ENCODE results near the gene PHLDB2. TPM values are rescaled to one million over a fixed set of nuclear protein-coding genes. Genes with fewer than 3 reads are reported as not detected.

PHLDB2 gene
- total RNA-seq, 1 donor from 2014 or later = 2.5 TPM

DNA sequence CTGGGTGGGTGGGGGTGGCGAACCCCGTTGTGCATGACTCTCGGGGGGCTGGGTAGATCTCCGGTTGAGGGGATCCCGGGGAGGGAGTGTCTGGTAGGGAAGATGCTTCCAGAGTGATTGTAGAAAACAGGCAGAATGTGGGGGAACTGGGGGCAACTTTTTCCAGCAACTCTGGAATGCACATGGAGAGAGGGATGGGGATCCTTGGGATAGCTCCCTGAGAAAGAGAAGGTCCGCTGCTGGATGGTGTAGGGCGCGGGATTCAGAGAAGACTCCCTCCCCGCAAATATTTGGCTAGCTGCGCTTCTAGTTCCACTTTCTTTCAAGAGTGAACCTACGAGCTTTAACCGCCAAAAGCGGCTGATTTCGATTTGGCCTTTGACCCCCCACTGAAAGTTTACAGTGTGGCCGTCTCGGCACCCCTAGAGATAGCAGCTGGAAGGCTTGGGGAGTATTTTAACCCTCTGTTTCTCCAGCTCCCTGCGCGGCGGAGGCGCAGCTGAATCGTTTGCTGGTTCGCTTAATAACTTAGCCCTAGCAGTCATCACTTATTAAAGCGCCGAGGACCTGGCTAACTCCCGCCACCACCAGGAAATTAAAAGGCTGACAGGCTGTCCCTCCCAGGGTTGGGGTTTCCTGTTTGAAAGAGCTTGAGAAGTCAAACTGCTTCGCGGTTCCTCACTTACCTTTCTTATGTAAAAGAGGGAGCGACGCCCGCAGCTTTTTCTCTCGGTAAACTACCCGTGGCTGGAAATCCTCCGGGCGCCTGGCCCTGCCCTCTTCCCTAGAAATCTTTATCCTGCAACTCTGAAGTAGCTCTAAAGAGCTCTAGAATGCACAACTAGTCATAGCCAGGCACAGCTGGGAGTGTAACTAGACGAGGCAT, 1.2 kb downstream of the PHLDB2 start:
- ATAC-seq (ENCODE audit: low read depth) (peak; percentile 80), DNase-seq (peak; percentile 52)
- TF ChIP-seq, protein P1, sequence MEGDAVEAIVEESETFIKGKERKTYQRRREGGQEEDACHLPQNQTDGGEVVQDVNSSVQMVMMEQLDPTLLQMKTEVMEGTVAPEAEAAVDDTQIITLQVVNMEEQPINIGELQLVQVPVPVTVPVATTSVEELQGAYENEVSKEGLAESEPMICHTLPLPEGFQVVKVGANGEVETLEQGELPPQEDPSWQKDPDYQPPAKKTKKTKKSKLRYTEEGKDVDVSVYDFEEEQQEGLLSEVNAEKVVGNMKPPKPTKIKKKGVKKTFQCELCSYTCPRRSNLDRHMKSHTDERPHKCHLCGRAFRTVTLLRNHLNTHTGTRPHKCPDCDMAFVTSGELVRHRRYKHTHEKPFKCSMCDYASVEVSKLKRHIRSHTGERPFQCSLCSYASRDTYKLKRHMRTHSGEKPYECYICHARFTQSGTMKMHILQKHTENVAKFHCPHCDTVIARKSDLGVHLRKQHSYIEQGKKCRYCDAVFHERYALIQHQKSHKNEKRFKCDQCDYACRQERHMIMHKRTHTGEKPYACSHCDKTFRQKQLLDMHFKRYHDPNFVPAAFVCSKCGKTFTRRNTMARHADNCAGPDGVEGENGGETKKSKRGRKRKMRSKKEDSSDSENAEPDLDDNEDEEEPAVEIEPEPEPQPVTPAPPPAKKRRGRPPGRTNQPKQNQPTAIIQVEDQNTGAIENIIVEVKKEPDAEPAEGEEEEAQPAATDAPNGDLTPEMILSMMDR (IDR thresholded peaks at IDR 0.05) = no peak
- Mint-ChIP-seq H3K9me3 (no peaks in the 10 kb centered on the region), H3K4me1 (peaks cover 18% of the 10 kb centered on the region), H3K27me3 (peaks cover 9% of the 10 kb centered on the region), H3K27ac (peak overlapping the region; percentile 87), H3K36me3 (ENCODE audit: low read depth) (peaks cover 8% of the 10 kb centered on the region), H3K4me3 (peak overlapping the region; percentile 91)
- CTCF ChIA-PET = interaction anchor here (0.7 to 3.1 kb wide), 12 partner anchors 38 to 193 kb away, joined by 3 to 39 read pairs (median 4); partner anchors contain the start of gene ABHD10
- intact Hi-C loops (cut with micrococcal nuclease) = loop anchor here (1.0 to 10.0 kb wide), 6 partner anchors 107 to 785 kb away; partner anchors contain the start of genes ABHD10 and NECTIN3
- POLR2A ChIA-PET = interaction anchor here (1.4 kb wide), 1 partner anchor 119 kb away, joined by 6 read pairs; the partner anchor contains the start of gene ABHD10

DNA sequence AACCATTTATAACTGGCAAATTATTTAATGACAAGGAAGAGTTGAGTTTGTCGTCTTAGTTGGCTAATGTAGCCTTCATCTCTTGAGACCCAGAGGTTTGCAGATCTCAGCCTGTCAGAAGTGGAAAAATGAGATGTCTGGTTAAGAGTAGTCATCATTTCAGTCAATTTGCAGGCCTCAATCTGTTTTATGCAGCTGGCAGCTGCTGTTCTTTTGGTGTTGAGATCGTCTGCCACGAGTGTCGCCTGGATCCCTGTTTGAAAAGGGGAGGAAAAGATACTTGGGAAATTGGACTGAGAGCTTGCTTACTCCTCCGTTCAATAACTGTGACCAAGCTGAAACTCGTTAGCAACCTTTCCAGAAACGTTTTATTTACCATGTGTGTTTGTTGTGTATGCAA, 2.3 kb downstream of the PHLDB2 start:
- ChIA-PET CTCF (interaction anchor here (0.6 to 1.9 kb wide), 3 partner anchors 143 to 192 kb away, joined by 3 to 8 read pairs (median 3); no protein-coding TSS in a partner anchor), POLR2A (no interaction called here)
- TF ChIP-seq, protein P1 (IDR thresholded peaks at IDR 0.05) = no peak
- H3K27ac Mint-ChIP-seq = no peak overlapping the region
- H3K27me3 Mint-ChIP-seq = peaks cover 9% of the 10 kb centered on the region
- no peaks in the 10 kb centered on the region for H3K9me3 Mint-ChIP-seq
- peaks cover 8% of the 10 kb centered on the region for H3K36me3 Mint-ChIP-seq (ENCODE audit: low read depth)
- ATAC-seq (ENCODE audit: low read depth) (no peak), DNase-seq (no peak)
- intact Hi-C loops (cut with micrococcal nuclease) = loop anchor here (2.0 to 10.0 kb wide), 3 partner anchors 105 to 787 kb away; partner anchors contain the start of gene NECTIN3
- H3K4me3 Mint-ChIP-seq = no peak overlapping the region
- H3K4me1 Mint-ChIP-seq = peaks cover 18% of the 10 kb centered on the region

- Mint-ChIP-seq H3K9me3 (no peaks in the 10 kb centered on the region), H3K27ac (no peak overlapping the region), H3K4me1 (peaks cover 18% of the 10 kb centered on the region), H3K27me3 (peaks cover 7% of the 10 kb centered on the region), H3K36me3 (ENCODE audit: low read depth) (peaks cover 8% of the 10 kb centered on the region), H3K4me3 (no peak overlapping the region)
- ATAC-seq (ENCODE audit: low read depth) (no peak), DNase-seq (no peak)
- intact Hi-C loops (cut with micrococcal nuclease) = loop anchor here (10.0 kb wide), 2 partner anchors 288 to 788 kb away; partner anchors contain the start of gene NECTIN3
- POLR2A ChIA-PET = no interaction called here
- TF ChIP-seq, protein P1 (IDR thresholded peaks at IDR 0.05) = no peak
- CTCF ChIA-PET = no interaction called here
Observed at GRCh38 chr3:111862415-111862814, 3.4 kb downstream of the PHLDB2 start.

GRCh38 chr3:111862974-111863373, 3.9 kb downstream of the PHLDB2 start:
- Mint-ChIP-seq H3K27me3 (peaks cover 4% of the 10 kb centered on the region), H3K36me3 (ENCODE audit: low read depth) (peaks cover 8% of the 10 kb centered on the region), H3K4me3 (no peak overlapping the region), H3K4me1 (peaks cover 19% of the 10 kb centered on the region), H3K9me3 (no peaks in the 10 kb centered on the region), H3K27ac (no peak overlapping the region)
- CTCF ChIA-PET = no interaction called here
- intact Hi-C loops (cut with micrococcal nuclease) = loop anchor here (10.0 kb wide), 2 partner anchors 288 to 788 kb away; partner anchors contain the start of gene NECTIN3
- TF ChIP-seq, protein P1 (IDR thresholded peaks at IDR 0.05) = no peak
- DNase-seq (no peak), ATAC-seq (ENCODE audit: low read depth) (no peak)
- POLR2A ChIA-PET = no interaction called here
